Fibroblast of pulmonary artery (primary cell): ENCODE measurements around the gene SERPINA4.

Experiments used
- DNase-seq: peaks from one replicate; pipeline ENCODE4 v3.0.0-alpha.2; 2010; ENCODE audit warnings: low read depth
- H3K4me3 ChIP-seq: replicated peaks from 2 replicates; pipeline ENCODE4 v1.5.1; 2011; ENCODE audit warnings: low read depth, mild to moderate bottlenecking, control low read depth, low read length, moderate library complexity
- TF ChIP-seq, protein P1 (sequence below): IDR thresholded peaks from 2 replicates; pipeline ENCODE4 v1.5.1; 2011; ENCODE audit warnings: mild to moderate bottlenecking, control low read depth, low read length, inconsistent platforms; ENCODE audit errors: missing control alignments

Gene SERPINA4, protein sequence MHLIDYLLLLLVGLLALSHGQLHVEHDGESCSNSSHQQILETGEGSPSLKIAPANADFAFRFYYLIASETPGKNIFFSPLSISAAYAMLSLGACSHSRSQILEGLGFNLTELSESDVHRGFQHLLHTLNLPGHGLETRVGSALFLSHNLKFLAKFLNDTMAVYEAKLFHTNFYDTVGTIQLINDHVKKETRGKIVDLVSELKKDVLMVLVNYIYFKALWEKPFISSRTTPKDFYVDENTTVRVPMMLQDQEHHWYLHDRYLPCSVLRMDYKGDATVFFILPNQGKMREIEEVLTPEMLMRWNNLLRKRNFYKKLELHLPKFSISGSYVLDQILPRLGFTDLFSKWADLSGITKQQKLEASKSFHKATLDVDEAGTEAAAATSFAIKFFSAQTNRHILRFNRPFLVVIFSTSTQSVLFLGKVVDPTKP

GRCh38 chr14:94560751-94561655 is at the start of gene SERPINA4:
TSS of gene SERPINA4 (plus strand) at chr14:94561442. CDS start at chr14:94563483, 2,041 bp downstream.
- DNase-seq, result no peak
- no peak within 1 kb of the TSS for H3K4me3 ChIP-seq
- TF ChIP-seq, protein P1, sequence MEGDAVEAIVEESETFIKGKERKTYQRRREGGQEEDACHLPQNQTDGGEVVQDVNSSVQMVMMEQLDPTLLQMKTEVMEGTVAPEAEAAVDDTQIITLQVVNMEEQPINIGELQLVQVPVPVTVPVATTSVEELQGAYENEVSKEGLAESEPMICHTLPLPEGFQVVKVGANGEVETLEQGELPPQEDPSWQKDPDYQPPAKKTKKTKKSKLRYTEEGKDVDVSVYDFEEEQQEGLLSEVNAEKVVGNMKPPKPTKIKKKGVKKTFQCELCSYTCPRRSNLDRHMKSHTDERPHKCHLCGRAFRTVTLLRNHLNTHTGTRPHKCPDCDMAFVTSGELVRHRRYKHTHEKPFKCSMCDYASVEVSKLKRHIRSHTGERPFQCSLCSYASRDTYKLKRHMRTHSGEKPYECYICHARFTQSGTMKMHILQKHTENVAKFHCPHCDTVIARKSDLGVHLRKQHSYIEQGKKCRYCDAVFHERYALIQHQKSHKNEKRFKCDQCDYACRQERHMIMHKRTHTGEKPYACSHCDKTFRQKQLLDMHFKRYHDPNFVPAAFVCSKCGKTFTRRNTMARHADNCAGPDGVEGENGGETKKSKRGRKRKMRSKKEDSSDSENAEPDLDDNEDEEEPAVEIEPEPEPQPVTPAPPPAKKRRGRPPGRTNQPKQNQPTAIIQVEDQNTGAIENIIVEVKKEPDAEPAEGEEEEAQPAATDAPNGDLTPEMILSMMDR, result no peak

GRCh38 chr14:94514351-94514750 is 46.9 kb upstream of the SERPINA4 start:
- H3K4me3 ChIP-seq, result no peak overlapping the region
- no peak for DNase-seq
- TF ChIP-seq, protein P1, result no peak

DNA sequence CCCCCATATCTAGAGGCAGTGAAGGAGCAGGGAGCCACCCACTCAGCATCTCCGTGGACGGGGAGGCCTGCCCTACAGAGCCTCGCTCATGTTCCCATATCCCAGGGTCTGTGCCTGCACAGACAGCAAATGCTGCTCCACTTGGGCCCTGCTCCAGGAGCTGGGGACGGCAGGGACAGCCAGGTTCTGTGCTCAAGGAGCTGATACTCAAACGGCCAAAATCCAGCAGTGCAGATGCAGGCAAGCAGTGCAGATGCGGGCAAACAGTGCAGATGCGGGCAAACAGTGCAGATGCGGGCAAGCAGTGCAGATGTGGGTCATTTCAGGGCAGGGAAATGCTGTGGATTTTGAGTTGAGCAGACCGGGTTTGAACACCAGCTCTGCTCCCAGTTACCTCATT is 45.8 kb upstream of the SERPINA4 start:
- no peak overlapping the region for H3K4me3 ChIP-seq
- DNase-seq, result no peak
- TF ChIP-seq, protein P1, result no peak

DNA sequence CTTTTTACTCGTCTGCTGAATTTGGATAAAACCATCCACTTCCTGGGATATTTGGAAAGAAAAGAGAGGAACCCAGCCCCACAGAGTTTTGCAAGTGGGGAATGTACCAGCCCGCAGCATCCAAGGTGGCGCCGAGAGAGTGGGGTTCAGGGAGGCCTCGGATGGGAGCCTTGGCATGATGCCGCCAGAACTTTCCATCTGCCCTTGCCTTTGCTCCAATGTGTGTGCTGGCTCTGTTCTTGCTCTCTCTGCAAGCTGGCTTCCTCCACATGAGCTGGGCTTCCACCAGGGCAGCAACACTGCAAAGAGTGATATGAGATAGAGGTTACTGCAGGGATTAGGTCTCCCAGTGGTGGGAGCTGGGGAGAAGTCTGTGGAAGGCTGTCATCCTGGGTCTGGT is 45.4 kb upstream of the SERPINA4 start:
- DNase-seq, result no peak
- H3K4me3 ChIP-seq, result no peak overlapping the region
- TF ChIP-seq, protein P1, result no peak

- TF ChIP-seq, protein P1, result no peak
- no peak for DNase-seq
- no peak overlapping the region for H3K4me3 ChIP-seq
Observed at GRCh38 chr14:94517248-94517640, 44.0 kb upstream of the SERPINA4 start.

DNA sequence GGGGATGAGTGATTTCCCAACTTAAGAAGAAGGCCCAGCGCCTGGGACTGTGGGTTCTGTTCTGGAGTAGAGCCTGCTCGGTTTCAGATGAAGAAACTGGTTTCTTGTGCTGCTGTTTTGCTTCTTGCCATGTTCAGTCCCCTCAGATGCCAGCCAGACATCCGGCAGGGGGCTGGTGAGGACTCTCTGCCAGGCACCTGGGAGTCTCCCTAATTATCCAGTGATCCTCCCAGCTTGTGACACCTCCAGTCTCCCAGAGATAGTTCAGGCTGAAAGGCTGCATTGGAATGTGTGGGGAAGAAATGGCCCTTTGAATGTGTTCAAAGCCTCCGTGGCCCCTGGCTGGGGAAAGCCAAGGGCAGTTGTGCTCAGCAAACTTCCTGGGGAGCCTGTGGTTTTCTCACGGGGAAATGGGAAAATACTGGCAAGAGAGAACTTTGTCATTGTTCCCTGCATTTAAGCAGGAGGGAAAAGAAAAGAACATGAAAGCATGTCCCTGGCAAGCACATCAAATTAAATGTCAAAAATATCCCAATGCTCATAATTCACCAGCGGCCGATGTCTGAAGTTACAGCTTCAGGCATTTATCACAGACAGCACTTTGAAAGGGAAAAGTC is 43.5 kb upstream of the SERPINA4 start:
- DNase-seq, result no peak
- H3K4me3 ChIP-seq, result no peak overlapping the region
- TF ChIP-seq, protein P1, result no peak
